D721Med (cell line): ENCODE results near the gene ADAP1.

ENCODE experiments used
- DNase-seq: peaks from one replicate; pipeline ENCODE4 v3.0.0; 2011; ENCODE audit warnings: low spot score; ENCODE audit not compliant: insufficient read length
- FAIRE-seq: peaks from 2 replicates; lab custom pipeline; 2011; peaks lifted over from hg19 to GRCh38; lab: Jason Lieb, UNC
- TF ChIP-seq, protein P1 (sequence below): IDR thresholded peaks from 2 replicates; pipeline ENCODE4 v1.5.1; 2012; ENCODE audit warnings: mild to moderate bottlenecking, control low read depth; ENCODE audit not compliant: insufficient read depth; ENCODE audit errors: missing control alignments

The ADAP1 gene

DNA sequence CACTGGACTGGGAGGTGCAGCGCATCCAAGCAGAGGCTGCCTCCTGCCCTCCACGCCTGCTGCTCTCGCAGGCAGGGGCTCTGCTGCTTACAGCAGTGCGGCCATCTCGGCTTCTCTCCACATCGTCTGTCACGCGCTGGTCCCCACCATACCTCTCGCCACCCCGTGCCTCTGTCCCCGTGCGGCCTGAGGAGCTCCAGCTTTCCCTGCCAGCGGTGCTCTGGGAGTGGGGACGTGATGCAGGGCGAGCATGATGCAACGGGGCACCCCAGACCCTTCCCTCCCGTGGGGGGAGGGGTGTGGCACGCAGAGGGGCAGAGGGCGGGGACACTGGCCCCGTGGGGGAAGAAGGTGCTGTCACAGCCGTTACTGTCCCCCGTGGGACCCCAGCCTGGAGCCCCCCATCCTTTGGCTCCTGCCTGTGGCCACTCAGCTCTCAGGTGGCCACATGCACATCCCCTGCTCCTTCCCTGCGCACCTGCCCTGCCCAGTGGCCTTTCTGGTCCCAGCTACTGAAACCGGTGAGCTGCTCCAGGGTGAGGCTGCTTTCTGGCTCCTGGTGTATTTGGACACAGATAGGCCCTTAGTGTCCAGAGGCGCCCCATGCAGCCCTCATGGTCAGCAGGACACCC is 69.1 kb downstream of the ADAP1 start:
- FAIRE-seq, result no peak
- TF ChIP-seq, protein P1, sequence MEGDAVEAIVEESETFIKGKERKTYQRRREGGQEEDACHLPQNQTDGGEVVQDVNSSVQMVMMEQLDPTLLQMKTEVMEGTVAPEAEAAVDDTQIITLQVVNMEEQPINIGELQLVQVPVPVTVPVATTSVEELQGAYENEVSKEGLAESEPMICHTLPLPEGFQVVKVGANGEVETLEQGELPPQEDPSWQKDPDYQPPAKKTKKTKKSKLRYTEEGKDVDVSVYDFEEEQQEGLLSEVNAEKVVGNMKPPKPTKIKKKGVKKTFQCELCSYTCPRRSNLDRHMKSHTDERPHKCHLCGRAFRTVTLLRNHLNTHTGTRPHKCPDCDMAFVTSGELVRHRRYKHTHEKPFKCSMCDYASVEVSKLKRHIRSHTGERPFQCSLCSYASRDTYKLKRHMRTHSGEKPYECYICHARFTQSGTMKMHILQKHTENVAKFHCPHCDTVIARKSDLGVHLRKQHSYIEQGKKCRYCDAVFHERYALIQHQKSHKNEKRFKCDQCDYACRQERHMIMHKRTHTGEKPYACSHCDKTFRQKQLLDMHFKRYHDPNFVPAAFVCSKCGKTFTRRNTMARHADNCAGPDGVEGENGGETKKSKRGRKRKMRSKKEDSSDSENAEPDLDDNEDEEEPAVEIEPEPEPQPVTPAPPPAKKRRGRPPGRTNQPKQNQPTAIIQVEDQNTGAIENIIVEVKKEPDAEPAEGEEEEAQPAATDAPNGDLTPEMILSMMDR, result no peak
- DNase-seq, result no peak

DNA sequence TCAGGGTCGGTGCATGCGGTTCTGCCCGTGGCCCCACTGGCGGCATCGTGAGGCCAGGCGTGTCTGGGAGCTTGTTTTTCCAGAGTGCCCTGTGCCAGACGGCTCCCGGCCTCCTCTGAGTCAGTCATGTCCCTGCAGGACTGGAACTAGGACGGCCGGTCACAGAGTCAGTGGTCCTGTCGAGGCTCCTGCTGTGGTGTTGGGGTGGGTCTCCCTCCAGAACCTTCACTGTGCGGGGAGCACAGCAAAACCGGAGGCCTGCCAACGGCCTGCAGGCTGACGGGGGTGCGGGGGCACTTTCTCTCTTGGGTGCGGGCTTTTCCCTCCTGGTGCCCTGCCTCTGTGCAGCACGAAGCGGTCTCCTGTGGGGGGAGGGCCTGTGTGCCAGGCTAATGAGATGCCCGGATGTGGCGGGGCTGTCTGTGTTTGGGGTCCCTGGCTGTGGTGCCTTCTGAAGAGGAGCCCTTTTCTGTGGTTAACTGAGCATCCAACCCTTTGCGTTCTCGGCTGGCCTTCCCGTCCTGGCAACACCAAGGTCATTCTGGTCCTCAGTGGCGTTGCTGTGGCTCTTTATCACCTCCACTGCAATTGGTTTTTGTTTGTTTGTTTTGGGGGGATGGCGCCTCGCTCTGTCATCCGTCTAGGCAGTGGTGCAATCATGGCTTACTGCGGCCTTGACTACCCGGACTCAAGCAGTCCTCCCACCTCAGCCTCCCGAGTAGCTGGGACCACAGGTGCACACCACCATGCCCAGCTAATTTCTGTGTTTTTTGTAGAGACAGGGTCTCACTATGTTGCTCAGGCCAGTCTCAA is 70.1 kb downstream of the ADAP1 start:
- TF ChIP-seq, protein P1, result no peak
- no peak for FAIRE-seq

DNA sequence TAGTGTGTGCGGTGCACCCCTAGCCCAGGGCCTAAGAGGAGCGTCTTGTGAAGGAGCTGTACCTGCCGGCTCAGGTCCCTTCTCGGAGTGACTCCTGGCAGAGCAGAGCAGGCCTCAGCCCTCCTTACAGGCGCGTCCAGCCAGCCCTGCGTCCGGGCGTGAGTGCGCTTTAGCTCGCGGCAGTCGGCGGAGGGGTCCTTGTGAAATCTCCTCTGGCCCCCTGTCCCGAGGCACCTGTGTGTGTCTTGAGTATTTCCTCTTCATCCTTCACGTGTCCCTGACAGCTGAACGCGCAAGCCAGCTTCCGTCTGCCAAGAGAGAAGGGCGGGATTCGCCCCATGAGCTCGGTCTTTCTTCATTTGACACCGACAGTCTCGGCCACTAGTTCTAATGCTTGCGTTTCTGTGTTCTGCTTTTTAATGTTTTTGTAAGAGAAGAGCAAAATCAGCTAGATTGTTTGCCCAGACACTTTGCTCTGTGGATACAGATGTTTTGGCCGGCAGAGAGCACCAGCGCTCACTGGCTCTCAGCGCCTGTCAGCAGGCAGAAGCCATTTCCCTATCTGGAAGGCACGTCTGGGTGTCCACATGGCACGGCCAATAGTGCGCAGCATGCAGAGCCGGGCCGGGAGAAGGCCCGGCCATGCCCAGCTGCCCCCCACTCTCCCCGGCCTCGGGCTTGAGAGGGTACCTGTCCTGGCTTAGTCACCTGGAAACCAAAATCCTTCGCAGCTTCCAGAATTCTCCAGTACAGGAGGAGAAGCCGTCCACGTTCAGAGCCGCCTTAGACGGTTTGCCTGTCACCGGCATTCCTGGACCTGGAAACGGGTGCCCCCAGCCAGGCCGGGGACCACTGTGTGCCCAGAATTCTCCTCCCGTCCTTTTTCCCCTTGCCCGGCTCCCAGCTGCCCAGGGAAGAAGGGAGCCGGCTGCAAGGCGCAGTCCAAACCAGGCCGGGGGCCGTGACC is 71.1 kb downstream of the ADAP1 start:
- no peak for DNase-seq
- TF ChIP-seq, protein P1, result no peak
- no peak for FAIRE-seq

More for the DNA sequence above, 70.1 kb downstream of the ADAP1 start:
- no peak for DNase-seq

DNA sequence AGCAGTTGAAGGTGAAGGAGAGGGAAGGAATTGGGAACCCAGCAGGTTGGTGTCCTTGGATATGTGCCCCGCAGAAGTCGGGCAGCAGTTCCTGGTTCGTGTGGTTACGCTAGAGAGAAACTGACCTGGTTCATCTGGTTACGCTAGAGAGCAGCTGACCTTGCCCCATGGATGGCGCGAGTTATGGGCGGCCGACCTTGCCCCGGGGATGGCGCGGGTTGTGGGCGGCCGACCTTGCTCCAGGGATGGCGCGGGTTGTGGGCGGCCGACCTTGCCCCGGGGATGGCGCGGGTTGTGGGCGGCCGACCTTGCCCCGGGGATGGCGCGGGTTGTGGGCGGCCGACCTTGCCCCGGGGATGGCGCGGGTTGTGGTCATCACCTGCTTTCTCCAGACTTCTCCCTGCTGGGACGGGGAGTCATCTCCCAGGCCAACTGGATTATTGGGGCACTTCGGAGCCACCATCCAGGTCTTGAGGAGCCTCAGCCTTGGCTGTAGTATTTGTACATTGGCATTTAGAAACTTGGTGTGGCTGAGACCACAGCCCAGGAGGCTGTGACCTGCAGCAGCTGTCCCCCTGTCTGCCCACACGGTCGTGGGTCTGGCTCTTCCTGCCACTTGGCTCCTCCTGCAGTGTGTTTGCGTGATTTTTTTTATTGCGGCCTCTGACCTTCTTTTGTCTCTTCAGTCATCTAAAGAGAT is 72.0 kb downstream of the ADAP1 start:
- TF ChIP-seq, protein P1, result no peak
- no peak for FAIRE-seq
- DNase-seq, result no peak

DNA sequence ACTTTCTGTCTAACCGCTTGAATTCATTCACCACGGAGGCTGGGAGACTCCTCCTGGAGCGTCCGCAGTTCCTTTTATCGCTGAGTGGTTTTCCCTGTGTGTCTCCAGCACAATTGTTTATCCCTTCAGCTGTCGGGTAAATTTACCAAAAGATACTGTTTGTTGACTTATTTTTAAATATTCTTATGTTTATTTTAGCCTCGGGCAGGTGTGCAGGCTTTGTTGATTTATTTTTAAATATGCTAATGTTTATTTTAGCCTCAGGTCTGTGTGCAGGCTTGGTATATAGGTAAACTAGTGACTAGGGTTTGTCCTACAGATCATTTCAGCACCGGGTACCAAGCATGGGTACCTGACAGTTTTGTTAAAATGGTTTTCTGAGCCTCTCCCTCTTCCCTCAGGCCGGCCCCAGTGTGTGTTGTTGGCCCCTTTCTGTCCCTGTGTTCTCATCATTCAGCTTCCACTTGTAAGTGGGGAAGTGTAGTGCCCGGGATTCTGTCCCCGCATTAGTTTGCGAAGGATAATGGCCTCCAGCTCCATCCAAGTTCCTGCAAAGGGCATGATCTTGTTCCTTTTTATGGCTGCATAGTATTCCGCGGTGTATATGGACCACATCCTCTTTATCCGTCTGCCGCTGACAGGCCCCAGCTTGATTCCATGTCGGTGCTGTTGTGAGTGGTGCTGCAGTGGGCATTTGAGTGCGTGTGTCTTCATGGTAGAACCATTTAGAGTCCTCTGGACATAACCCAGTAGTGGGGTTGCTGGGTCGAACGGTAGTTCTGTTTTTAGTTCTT is 72.8 kb downstream of the ADAP1 start:
- FAIRE-seq (no peak), DNase-seq (no peak)
- TF ChIP-seq, protein P1, result no peak

DNA sequence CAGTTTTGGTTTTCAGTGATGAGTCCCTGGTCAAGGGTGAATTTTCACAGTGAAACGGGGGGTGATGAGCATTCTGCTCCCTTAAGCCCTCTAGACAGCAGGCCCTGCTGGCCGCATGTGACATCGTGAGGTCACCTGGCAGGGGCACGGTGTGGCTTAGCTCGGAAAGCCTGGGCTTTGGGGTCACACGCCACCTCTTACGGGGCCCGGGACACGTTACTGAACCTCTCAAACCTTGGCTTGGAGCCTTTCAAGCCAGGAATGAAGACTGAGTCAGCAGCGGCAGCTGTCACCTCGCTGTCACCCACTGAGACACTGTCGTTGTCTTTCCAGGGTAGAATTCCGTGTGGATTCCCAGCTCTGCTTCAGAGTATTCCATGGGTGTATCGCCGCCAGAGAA is 74.0 kb downstream of the ADAP1 start:
- TF ChIP-seq, protein P1, result no peak
- DNase-seq (no peak), FAIRE-seq (no peak)
